Retinal pigment epithelial cell (primary cell): ENCODE data around the gene ABCD2.
"Not testable (repeated sequence)": the region's sequence is repeated elsewhere in the genome, so short reads cannot be mapped to it uniquely, and the experiment has no call there.

ENCODE experiments used
- DNase-seq: peaks from one replicate; pipeline ENCODE4 v3.0.0-alpha.2; 2010; ENCODE audit warnings: low read depth
- H3K4me3 ChIP-seq: 2 replicates; pipeline ENCODE4 v1.5.1; 2011; ENCODE audit warnings: mild to moderate bottlenecking, low read length, control low read depth, moderate library complexity
- CTCF ChIP-seq: conservative IDR thresholded peaks from 2 replicates; pipeline ENCODE4 v1.5.1; 2011; ENCODE audit warnings: low read depth, low read length, control low read depth, inconsistent platforms

The ABCD2 gene

DNA sequence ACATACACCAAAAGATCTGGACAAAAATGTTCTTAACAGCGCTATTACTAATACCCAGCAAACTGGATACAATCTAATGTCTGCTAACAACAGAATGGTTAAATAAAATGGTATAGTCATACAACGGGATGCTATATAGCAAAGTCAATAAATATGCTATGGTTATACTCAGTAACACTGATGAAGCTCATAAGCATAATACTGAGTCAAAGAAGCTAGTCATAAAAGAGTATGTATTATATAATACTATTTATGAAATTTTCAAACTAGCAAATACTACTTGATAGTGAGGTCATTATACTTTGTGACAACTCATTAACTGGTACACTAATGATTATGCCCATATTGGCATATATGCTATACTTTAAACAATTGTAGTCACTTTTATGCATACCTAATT lies 7.4 kb downstream of the ABCD2 start:
- H3K4me3 ChIP-seq: no peak overlapping the region
- no peak for DNase-seq
- TF ChIP-seq CTCF: no peak

DNA sequence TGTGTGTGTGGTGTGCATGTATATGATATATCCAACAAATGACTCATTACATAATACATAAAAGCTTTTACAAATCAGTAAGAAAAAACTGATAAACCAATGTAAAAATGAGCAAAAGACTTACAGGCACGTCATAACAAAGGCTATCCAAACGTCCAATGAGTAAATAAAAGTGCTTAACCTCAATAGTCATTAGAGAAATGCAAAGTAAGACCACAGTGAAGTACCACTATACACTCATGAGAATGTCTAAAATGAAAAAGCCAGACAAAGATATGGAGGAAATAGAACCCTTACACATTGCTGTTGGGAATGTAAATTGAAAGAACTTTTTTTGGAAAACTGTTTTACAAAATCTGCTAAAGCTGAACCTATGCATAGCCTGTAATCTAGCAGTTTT lies 7.8 kb downstream of the ABCD2 start:
- H3K4me3 ChIP-seq: no peak overlapping the region
- no peak for TF ChIP-seq CTCF
- no peak for DNase-seq

DNA sequence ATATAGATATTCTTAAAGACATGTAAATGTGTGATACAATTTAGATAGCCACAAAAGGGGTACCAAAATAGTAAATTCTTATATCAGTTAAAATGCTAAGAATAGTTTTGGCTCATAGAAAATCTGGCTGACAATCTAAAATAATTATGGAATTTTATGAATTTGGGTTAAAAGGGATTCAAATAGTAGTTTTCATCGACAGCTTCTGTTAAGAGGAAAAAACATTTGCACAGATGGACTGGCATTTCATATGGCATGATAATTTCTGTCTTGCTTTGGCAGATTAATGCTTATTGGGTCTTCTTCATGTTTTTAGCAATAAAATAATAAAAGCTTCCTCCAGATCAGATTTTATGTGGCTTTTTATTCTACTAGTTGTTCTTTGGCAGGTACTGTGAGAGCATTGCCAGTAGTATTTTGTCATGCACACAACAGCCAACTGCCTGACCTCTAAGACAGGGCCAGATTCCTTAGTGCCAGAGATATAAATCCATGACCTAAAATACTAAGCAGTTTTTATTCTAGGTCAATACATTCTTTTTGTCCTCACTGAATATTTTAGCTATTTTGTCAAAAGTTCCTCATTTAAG lies 9.1 kb downstream of the ABCD2 start:
- no peak overlapping the region for H3K4me3 ChIP-seq
- no peak for DNase-seq
- no peak for TF ChIP-seq CTCF

DNA sequence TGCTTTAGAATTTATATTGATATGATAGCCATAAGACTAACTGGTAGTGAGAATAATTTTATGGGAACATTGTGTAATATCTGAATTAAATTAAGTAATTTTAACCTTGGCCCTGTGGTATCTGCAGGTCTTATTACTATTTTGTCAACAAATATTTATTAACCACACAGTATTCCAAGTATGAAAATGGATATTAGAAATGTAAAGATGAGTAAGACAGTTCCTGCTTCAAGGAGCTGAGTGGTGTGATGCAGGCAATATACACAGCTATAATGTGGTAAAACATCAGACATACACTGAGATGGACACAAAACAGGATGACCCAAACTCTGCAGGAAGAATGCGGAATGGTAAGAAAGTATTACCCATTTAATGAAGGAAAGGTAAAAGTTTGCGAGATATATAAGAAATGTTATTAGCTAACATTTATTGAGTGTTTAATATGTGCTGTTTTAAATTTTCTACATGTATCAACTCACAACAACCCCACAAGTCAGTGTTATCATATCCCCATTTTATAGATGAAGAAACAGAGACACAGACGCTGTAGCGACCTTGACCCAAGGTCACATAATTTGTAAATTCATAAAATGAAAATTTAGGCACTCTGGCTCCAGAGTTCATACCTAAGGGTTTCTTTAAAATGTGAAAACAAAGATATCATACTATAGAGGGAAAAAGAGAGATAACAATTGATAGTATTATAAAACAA lies 12.7 kb downstream of the ABCD2 start:
- no peak for DNase-seq
- no peak for TF ChIP-seq CTCF
- H3K4me3 ChIP-seq: no peak overlapping the region

DNA sequence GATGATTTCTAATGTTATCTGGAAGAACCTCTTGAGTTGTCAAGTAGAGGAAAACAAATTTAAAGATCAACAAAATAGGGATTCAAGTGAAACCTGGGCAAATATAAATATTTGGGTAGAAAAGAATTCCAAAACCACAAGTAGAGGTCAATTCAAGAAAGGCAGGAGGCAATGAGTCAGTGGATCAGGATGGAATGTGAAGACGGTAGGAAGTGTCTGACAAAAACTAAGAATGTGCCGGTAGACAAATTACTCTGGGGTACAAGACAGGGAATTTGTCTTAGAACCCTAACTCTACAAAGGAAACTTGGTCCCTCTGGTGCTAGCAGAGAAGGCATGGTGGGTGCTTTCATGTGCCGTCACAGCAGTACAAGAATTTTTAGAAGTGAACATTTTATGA lies 13.6 kb downstream of the ABCD2 start:
- DNase-seq: no peak
- H3K4me3 ChIP-seq: no peak overlapping the region
- no peak for TF ChIP-seq CTCF

DNA sequence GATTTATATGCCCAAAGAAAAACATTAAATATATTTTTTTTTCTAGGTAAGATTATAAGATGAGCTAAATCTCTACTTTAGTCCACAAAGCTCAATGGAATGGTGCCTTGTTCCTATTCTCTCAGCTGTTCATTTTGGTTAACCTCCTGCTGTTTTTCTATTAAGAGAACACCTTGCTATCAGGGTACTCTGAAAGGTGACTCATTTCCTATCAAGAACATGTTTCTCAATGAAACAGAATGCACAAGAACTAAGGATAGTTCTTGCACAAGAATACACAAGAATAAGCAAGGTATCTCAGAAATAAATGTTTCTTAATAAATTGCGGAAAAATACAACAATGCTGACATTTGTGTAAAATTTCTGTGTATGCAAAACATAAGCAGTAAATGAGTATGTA lies 14.1 kb downstream of the ABCD2 start:
- TF ChIP-seq CTCF: no peak
- no peak overlapping the region for H3K4me3 ChIP-seq
- no peak for DNase-seq

DNA sequence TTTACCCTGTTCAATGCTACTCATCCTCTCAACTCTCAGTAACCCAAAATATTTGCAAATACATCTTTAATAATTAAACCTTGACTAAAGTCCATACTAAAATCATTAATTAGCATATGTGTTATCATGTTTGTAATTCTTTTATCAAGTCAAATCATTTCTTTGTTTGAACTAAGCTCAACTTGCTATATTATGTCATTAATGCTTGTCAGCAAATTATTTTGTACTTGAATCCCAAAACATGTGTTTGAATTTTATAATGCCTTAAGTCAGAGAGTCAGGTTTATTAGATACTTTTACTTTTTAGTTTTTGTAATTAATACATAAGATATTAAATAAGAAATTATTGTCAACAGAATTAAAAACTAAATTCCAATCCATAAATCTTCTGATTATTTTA lies 16.5 kb downstream of the ABCD2 start:
- TF ChIP-seq CTCF: no peak
- DNase-seq: no peak
- H3K4me3 ChIP-seq: no peak overlapping the region

DNA sequence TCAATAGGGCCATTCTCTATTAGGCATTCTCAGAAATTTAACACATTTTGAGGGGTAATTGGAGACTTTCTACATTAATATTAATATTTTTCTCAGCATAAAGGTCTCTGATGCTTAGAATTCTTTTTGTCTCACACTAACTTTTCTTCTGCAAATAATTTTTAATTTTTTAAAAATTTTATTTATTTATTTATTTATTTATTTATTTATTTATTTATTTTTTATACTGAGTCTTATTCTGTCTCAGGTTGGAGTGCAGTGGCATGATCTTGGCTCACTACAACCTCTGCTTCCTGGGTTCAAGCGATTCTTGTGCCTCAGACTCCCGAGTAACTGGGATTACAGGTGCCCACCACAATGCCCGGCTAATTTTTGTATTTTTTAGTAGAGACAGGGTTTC lies 17.7 kb downstream of the ABCD2 start:
- DNase-seq, H3K4me3 ChIP-seq: not testable (repeated sequence)
